Measurements from ENCODE around the gene EPS8. TPM values are rescaled to one million over a fixed set of nuclear protein-coding genes. Genes with fewer than 3 reads are reported as not detected.
A peak's percentile ranks its signal among the peaks of the same experiment; 100 is the strongest.

The EPS8 gene
- total RNA-seq, 1 experiment from 2014 or later, result 32.0 TPM

DNA sequence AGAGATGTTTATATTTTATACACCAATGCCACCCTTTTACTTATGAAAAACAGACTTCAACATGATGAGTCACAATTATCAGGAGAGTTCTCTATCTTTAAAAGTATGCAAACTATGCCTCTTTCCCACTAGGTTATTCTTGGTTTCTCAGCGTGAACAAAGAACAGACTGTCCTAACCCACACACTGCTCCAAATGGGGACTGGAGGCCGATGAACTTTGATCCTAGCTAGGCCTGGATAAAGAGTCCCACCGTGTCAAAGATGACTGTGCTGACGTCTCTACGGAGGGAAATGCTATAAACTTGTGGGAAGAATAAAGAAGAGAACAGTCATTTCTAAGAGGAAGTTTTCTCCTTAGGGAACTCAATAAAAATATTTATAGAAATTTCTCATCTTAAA, 160.1 kb downstream of the EPS8 start:
- H3K4me1 ChIP-seq (ENCODE audit: control insufficient read depth, insufficient read depth, low read length), result peaks cover 10% of the 10 kb centered on the region; the same call in 1 of the 2 replicates
- ChIA-PET POLR2A (interaction anchor here (0.6 kb wide), 1 partner anchor 12 kb away, joined by 4 read pairs; no protein-coding TSS in a partner anchor), CTCF (no interaction called here)
- intact Hi-C loops (cut with micrococcal nuclease; ENCODE audit: unreplicated experiment) (no loop called here), in situ Hi-C loops (cut with HindIII; ENCODE audit: low pct_unique_long_range_greater_than_20kb, low sequenced_read_pairs) (no loop called here)
- no peaks in the 10 kb centered on the region for H3K36me3 ChIP-seq (ENCODE audit: control insufficient read depth, insufficient read depth, low read length)
- H3K27ac ChIP-seq (ENCODE audit: low read length), result no peak overlapping the region
- peak; percentile 35 for DNase-seq (ENCODE audit: low read depth, low spot score)
- no TSS peak for BruUV-seq (replicated peaks)
- TF ChIP-seq TCF7L2 (IDR thresholded peaks at IDR 0.05; ENCODE audit: low read depth, low read length) (no peak), POLR2AphosphoS5 (IDR thresholded peaks at IDR 0.05; ENCODE audit: low read depth, low read length) (no peak), SIN3A (IDR thresholded peaks at IDR 0.05; ENCODE audit: borderline replicate concordance, insufficient read depth, low read depth, low read length) (no peak)
- TF ChIP-seq, protein P1, sequence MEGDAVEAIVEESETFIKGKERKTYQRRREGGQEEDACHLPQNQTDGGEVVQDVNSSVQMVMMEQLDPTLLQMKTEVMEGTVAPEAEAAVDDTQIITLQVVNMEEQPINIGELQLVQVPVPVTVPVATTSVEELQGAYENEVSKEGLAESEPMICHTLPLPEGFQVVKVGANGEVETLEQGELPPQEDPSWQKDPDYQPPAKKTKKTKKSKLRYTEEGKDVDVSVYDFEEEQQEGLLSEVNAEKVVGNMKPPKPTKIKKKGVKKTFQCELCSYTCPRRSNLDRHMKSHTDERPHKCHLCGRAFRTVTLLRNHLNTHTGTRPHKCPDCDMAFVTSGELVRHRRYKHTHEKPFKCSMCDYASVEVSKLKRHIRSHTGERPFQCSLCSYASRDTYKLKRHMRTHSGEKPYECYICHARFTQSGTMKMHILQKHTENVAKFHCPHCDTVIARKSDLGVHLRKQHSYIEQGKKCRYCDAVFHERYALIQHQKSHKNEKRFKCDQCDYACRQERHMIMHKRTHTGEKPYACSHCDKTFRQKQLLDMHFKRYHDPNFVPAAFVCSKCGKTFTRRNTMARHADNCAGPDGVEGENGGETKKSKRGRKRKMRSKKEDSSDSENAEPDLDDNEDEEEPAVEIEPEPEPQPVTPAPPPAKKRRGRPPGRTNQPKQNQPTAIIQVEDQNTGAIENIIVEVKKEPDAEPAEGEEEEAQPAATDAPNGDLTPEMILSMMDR (IDR thresholded peaks at IDR 0.05), result no peak
- TF ChIP-seq, protein P2, sequence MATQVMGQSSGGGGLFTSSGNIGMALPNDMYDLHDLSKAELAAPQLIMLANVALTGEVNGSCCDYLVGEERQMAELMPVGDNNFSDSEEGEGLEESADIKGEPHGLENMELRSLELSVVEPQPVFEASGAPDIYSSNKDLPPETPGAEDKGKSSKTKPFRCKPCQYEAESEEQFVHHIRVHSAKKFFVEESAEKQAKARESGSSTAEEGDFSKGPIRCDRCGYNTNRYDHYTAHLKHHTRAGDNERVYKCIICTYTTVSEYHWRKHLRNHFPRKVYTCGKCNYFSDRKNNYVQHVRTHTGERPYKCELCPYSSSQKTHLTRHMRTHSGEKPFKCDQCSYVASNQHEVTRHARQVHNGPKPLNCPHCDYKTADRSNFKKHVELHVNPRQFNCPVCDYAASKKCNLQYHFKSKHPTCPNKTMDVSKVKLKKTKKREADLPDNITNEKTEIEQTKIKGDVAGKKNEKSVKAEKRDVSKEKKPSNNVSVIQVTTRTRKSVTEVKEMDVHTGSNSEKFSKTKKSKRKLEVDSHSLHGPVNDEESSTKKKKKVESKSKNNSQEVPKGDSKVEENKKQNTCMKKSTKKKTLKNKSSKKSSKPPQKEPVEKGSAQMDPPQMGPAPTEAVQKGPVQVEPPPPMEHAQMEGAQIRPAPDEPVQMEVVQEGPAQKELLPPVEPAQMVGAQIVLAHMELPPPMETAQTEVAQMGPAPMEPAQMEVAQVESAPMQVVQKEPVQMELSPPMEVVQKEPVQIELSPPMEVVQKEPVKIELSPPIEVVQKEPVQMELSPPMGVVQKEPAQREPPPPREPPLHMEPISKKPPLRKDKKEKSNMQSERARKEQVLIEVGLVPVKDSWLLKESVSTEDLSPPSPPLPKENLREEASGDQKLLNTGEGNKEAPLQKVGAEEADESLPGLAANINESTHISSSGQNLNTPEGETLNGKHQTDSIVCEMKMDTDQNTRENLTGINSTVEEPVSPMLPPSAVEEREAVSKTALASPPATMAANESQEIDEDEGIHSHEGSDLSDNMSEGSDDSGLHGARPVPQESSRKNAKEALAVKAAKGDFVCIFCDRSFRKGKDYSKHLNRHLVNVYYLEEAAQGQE (IDR thresholded peaks at IDR 0.05; ENCODE audit: insufficient read depth in 1 of 2, low read depth in 2 of 2, low read length in 1 of 2), result no peak
- no peaks in the 10 kb centered on the region for H3K9me3 ChIP-seq (ENCODE audit: control insufficient read depth, insufficient read depth, low read depth, low read length)
- H3K4me3 ChIP-seq (ENCODE audit: low read depth in 2 of 2, low read length in 2 of 2), result no peak overlapping the region
- H3K27me3 ChIP-seq (ENCODE audit: control insufficient read depth, insufficient read depth, low read length), result no peaks in the 10 kb centered on the region
- ATAC-seq, result peak; percentile 93

DNA sequence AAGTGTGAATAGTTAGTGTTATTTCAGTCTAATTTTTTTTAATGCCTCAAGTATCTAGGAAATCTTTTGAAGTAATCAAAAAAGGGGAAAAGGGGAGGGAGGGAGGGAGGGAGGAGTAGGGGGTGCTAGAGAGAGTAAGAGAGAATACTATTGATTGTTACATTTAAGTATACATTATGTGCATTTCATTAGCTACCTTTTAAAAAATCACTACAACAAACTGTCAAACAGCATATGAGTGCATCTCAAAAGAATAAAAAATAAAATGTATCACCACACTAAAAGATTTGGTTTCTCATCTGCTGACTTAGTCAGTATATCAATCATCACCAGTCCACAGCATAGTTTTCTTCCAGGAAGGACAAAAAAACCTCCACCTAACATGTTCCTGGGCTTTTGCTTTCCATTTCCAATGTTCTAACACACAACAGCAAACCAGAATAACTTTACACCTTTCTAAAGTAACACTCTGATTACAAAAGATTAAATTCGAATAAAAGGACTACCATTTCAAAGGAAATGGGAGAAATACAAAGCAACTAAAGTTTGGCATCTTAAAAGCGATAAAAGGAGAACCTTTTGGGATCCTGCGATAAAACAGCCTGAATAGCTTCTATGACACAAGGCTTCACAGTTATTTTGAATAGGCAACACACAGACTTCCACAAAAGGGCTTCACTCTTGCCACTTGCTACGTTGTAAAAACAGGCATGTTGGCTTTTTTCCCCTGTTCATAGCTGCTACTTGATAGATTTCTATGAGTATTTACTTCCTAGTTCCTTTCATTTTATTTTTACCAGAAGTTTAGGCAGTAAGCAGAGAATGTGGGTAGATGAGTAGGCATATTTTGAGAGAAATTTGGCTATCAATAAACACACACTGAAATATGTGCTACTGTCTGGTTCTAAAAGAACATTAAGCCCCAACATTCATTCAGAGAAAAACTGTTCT, 160.9 kb downstream of the EPS8 start:
- peak overlapping the region; percentile 45; the same call in 1 of the 2 replicates for H3K27ac ChIP-seq (ENCODE audit: low read length)
- DNase-seq (ENCODE audit: low read depth, low spot score), result no peak
- POLR2A ChIA-PET, result no interaction called here
- TF ChIP-seq, protein P2 (IDR thresholded peaks at IDR 0.05; ENCODE audit: insufficient read depth in 1 of 2, low read depth in 2 of 2, low read length in 1 of 2), result no peak
- no peak for TF ChIP-seq TCF7L2 (IDR thresholded peaks at IDR 0.05; ENCODE audit: low read depth, low read length)
- TF ChIP-seq, protein P1 (IDR thresholded peaks at IDR 0.05), result no peak
- no peak for TF ChIP-seq POLR2AphosphoS5 (IDR thresholded peaks at IDR 0.05; ENCODE audit: low read depth, low read length)
- no peak for TF ChIP-seq SIN3A (IDR thresholded peaks at IDR 0.05; ENCODE audit: borderline replicate concordance, insufficient read depth, low read depth, low read length)
- CTCF ChIA-PET, result no interaction called here
- H3K27me3 ChIP-seq (ENCODE audit: control insufficient read depth, insufficient read depth, low read length), result no peaks in the 10 kb centered on the region
- no peaks in the 10 kb centered on the region for H3K9me3 ChIP-seq (ENCODE audit: control insufficient read depth, insufficient read depth, low read depth, low read length)
- H3K4me3 ChIP-seq (ENCODE audit: low read depth in 2 of 2, low read length in 2 of 2), result no peak overlapping the region
- intact Hi-C loops (cut with micrococcal nuclease; ENCODE audit: unreplicated experiment) (no loop called here), in situ Hi-C loops (cut with HindIII; ENCODE audit: low pct_unique_long_range_greater_than_20kb, low sequenced_read_pairs) (no loop called here)
- H3K4me1 ChIP-seq (ENCODE audit: control insufficient read depth, insufficient read depth, low read length), result peaks cover 10% of the 10 kb centered on the region; the same call in 1 of the 2 replicates
- BruUV-seq (replicated peaks), result no TSS peak
- no peak for ATAC-seq
- H3K36me3 ChIP-seq (ENCODE audit: control insufficient read depth, insufficient read depth, low read length), result 0 out of 2 replicates have a peak, but pooled peaks cover 2% of the 10 kb centered on the region
